ENCODE data around the gene MTR.

- no peak for TF ChIP-seq CTCF (conservative IDR thresholded peaks at IDR 0.05; ENCODE audit: low read length)
- TF ChIP-seq EZH2phosphoT487 (IDR thresholded peaks at IDR 0.05; ENCODE audit: borderline replicate concordance, low read depth, low read length) = no peak
Observed at GRCh38 chr1:236767276-236767675, 27.8 kb upstream of the MTR start.

All from OCI-LY7 (cell line).